ENCODE measurements around the gene GRK1.

GRK1 gene

GRCh38 chr13:113645329-113645728 lies 21.7 kb upstream of the GRK1 start:
- TF ChIP-seq CTCF (IDR thresholded peaks at IDR 0.05; ENCODE audit: low read length, missing control alignments), result no peak
- DNase-seq (ENCODE audit: low read depth), result no peak

GRCh38 chr13:113646376-113646775 lies 20.6 kb upstream of the GRK1 start:
- DNase-seq (ENCODE audit: low read depth), result no peak
- no peak overlapping the region for H3K4me3 ChIP-seq (replicated peaks; ENCODE audit: low read depth, low read length)
- TF ChIP-seq CTCF (IDR thresholded peaks at IDR 0.05; ENCODE audit: low read length, missing control alignments), result no peak

More at GRCh38 chr13:113645329-113645728, 21.7 kb upstream of the GRK1 start:
- H3K4me3 ChIP-seq (replicated peaks; ENCODE audit: low read depth, low read length), result no peak overlapping the region

- no peak for DNase-seq (ENCODE audit: low read depth)
- no peak overlapping the region for H3K4me3 ChIP-seq (replicated peaks; ENCODE audit: low read depth, low read length)
- no peak for TF ChIP-seq CTCF (IDR thresholded peaks at IDR 0.05; ENCODE audit: low read length, missing control alignments)
These were observed 20.1 kb upstream of the GRK1 start for GRCh38 chr13:113646921-113647340.

GRCh38 chr13:113647351-113648215 lies 19.4 kb upstream of the GRK1 start:
- peak; percentile 64 for DNase-seq (ENCODE audit: low read depth)

GRCh38 chr13:113648216-113648610 lies 18.8 kb upstream of the GRK1 start:
- TF ChIP-seq CTCF (IDR thresholded peaks at IDR 0.05; ENCODE audit: low read length, missing control alignments), result no peak
- DNase-seq (ENCODE audit: low read depth), result no peak
- H3K4me3 ChIP-seq (replicated peaks; ENCODE audit: low read depth, low read length), result no peak overlapping the region

More at GRCh38 chr13:113647351-113648215, 19.4 kb upstream of the GRK1 start:
- H3K4me3 ChIP-seq (replicated peaks; ENCODE audit: low read depth, low read length), result no peak overlapping the region
- TF ChIP-seq CTCF (IDR thresholded peaks at IDR 0.05; ENCODE audit: low read length, missing control alignments), result no peak

- TF ChIP-seq CTCF (IDR thresholded peaks at IDR 0.05; ENCODE audit: low read length, missing control alignments), result no peak
- H3K4me3 ChIP-seq (replicated peaks; ENCODE audit: low read depth, low read length), result no peak overlapping the region
- DNase-seq (ENCODE audit: low read depth), result no peak
These were observed 17.8 kb upstream of the GRK1 start for GRCh38 chr13:113649212-113649611.

GRCh38 chr13:113650275-113650674 lies 16.7 kb upstream of the GRK1 start:
- DNase-seq (ENCODE audit: low read depth), result no peak
- no peak for TF ChIP-seq CTCF (IDR thresholded peaks at IDR 0.05; ENCODE audit: low read length, missing control alignments)
- H3K4me3 ChIP-seq (replicated peaks; ENCODE audit: low read depth, low read length), result no peak overlapping the region

All from fibroblast of pulmonary artery (primary cell).